BLaER1 (cell line): ENCODE measurements around the gene TMEM87B.
A peak's percentile ranks its signal among the peaks of the same experiment; 100 is the strongest.

Experiments used
- H3K27ac ChIP-seq: shearing (Covaris generic); formaldehyde crosslinking; 2 replicates; pipeline ENCODE4 v1.8.1; 2022
- H3K27me3 ChIP-seq: shearing (Covaris generic); formaldehyde crosslinking; 2 replicates; pipeline ENCODE4 v1.8.1; 2022
- H3K36me3 ChIP-seq: shearing (Covaris generic); formaldehyde crosslinking; 2 replicates; pipeline ENCODE4 v1.8.1; 2022
- H3K4me1 ChIP-seq: shearing (Covaris generic); formaldehyde crosslinking; 2 replicates; pipeline ENCODE4 v1.8.1; 2022
- H3K4me2 ChIP-seq: shearing (Covaris generic); formaldehyde crosslinking; 2 replicates; pipeline ENCODE4 v1.8.1; 2022
- H3K4me3 ChIP-seq: shearing (Covaris generic); formaldehyde crosslinking; 2 replicates; pipeline ENCODE4 v1.8.1; 2022
- H3K9ac ChIP-seq: shearing (Covaris generic); formaldehyde crosslinking; 2 replicates; pipeline ENCODE4 v1.8.1; 2022
- H3K9me3 ChIP-seq: shearing (Covaris generic); formaldehyde crosslinking; 2 replicates; pipeline ENCODE4 v1.8.1; 2022
- H4K20me1 ChIP-seq: shearing (Covaris generic); formaldehyde crosslinking; 2 replicates; pipeline ENCODE4 v1.8.1; 2022
- Cebpa-rat ChIP-seq: shearing (Covaris generic); IDR thresholded peaks from 2 replicates; pipeline ENCODE4 v1.8.1; 2022

Gene TMEM87B

GRCh38 chr2:112048236-112048592 is 6.9 kb upstream of the TMEM87B start:
- Histone ChIP-seq H3K9ac (no peak overlapping the region), H3K9me3 (peaks cover 10% of the 10 kb centered on the region), H3K27me3 (no peaks in the 10 kb centered on the region), H3K36me3 (no peaks in the 10 kb centered on the region), H3K27ac (no peak overlapping the region), H4K20me1 (no peaks in the 10 kb centered on the region), H3K4me1 (peaks cover 1% of the 10 kb centered on the region), H3K4me2 (no peak overlapping the region), H3K4me3 (no peak overlapping the region)
- no peak for TF ChIP-seq Cebpa-rat

- Histone ChIP-seq H3K27me3 (no peaks in the 10 kb centered on the region), H3K9ac (no peak overlapping the region), H3K4me3 (no peak overlapping the region), H3K36me3 (no peaks in the 10 kb centered on the region), H4K20me1 (no peaks in the 10 kb centered on the region), H3K9me3 (peaks cover 10% of the 10 kb centered on the region), H3K27ac (no peak overlapping the region), H3K4me1 (peaks cover 8% of the 10 kb centered on the region), H3K4me2 (no peak overlapping the region)
- TF ChIP-seq Cebpa-rat: no peak
Measured at GRCh38 chr2:112048887-112049286, 6.2 kb upstream of the TMEM87B start.

- H4K20me1 ChIP-seq: no peaks in the 10 kb centered on the region
- H3K4me1 ChIP-seq: peaks cover 9% of the 10 kb centered on the region
- H3K9me3 ChIP-seq: 0 out of 2 replicates have a peak, but pooled peaks cover 5% of the 10 kb centered on the region
- no peak overlapping the region for H3K27ac ChIP-seq
- H3K36me3 ChIP-seq: no peaks in the 10 kb centered on the region
- H3K9ac ChIP-seq: no peak overlapping the region
- H3K27me3 ChIP-seq: no peaks in the 10 kb centered on the region
- H3K4me2 ChIP-seq: no peak overlapping the region
- no peak overlapping the region for H3K4me3 ChIP-seq
- TF ChIP-seq Cebpa-rat: no peak
Measured at GRCh38 chr2:112050316-112050715, 4.8 kb upstream of the TMEM87B start.

GRCh38 chr2:112053917-112054846 is 887 bp upstream of the TMEM87B start:
- H3K27me3 ChIP-seq: no peaks in the 10 kb centered on the region
- H3K4me1 ChIP-seq: peaks cover 28% of the 10 kb centered on the region
- H3K9ac ChIP-seq: peak overlapping the region; percentile 69; the same call in 1 of the 2 replicates
- peaks cover 7% of the 10 kb centered on the region; the same call in 1 of the 2 replicates for H4K20me1 ChIP-seq
- no peaks in the 10 kb centered on the region for H3K9me3 ChIP-seq
- TF ChIP-seq Cebpa-rat: no peak
- H3K4me3 ChIP-seq: peak overlapping the region; percentile 72
- peaks cover 2% of the 10 kb centered on the region; the same call in 1 of the 2 replicates for H3K36me3 ChIP-seq
- 0 out of 2 replicates have a peak overlapping the region, but pooled peaks have one; percentile 39 for H3K27ac ChIP-seq
- peak overlapping the region; percentile 91 for H3K4me2 ChIP-seq

- Histone ChIP-seq H4K20me1 (peaks cover 7% of the 10 kb centered on the region; the same call in 1 of the 2 replicates), H3K9me3 (no peaks in the 10 kb centered on the region), H3K4me3 (peak overlapping the region; percentile 82), H3K4me1 (peaks cover 28% of the 10 kb centered on the region), H3K36me3 (peaks cover 17% of the 10 kb centered on the region), H3K9ac (peak overlapping the region; percentile 85), H3K27me3 (no peaks in the 10 kb centered on the region), H3K27ac (peak overlapping the region; percentile 86), H3K4me2 (peak overlapping the region; percentile 86)
- TF ChIP-seq Cebpa-rat: no peak
Measured at GRCh38 chr2:112055730-112056625, 909 bp downstream of the TMEM87B start.

GRCh38 chr2:112056626-112056987 is 1.5 kb downstream of the TMEM87B start:
- Histone ChIP-seq H3K27me3 (no peaks in the 10 kb centered on the region), H3K9ac (peak overlapping the region; percentile 85), H3K9me3 (no peaks in the 10 kb centered on the region), H4K20me1 (peaks cover 7% of the 10 kb centered on the region; the same call in 1 of the 2 replicates), H3K36me3 (peaks cover 24% of the 10 kb centered on the region), H3K4me2 (peak overlapping the region; percentile 86), H3K4me3 (peak overlapping the region; percentile 82), H3K27ac (no peak overlapping the region), H3K4me1 (peaks cover 28% of the 10 kb centered on the region)
- no peak for TF ChIP-seq Cebpa-rat

- Histone ChIP-seq H3K36me3 (peaks cover 54% of the 10 kb centered on the region), H4K20me1 (peaks cover 7% of the 10 kb centered on the region; the same call in 1 of the 2 replicates), H3K4me3 (no peak overlapping the region), H3K27ac (no peak overlapping the region), H3K9me3 (no peaks in the 10 kb centered on the region), H3K4me2 (no peak overlapping the region), H3K27me3 (no peaks in the 10 kb centered on the region), H3K4me1 (peaks cover 19% of the 10 kb centered on the region), H3K9ac (no peak overlapping the region)
- TF ChIP-seq Cebpa-rat: no peak
Measured at GRCh38 chr2:112059671-112060070, 4.6 kb downstream of the TMEM87B start.

GRCh38 chr2:112061299-112061698 is 6.2 kb downstream of the TMEM87B start:
- H3K9me3 ChIP-seq: no peaks in the 10 kb centered on the region
- no peaks in the 10 kb centered on the region for H3K27me3 ChIP-seq
- H3K4me3 ChIP-seq: no peak overlapping the region
- no peak for TF ChIP-seq Cebpa-rat
- no peak overlapping the region for H3K4me2 ChIP-seq
- peaks cover 7% of the 10 kb centered on the region; the same call in 1 of the 2 replicates for H4K20me1 ChIP-seq
- no peak overlapping the region for H3K27ac ChIP-seq
- peaks cover 71% of the 10 kb centered on the region for H3K36me3 ChIP-seq
- no peak overlapping the region for H3K9ac ChIP-seq
- H3K4me1 ChIP-seq: peaks cover 18% of the 10 kb centered on the region

GRCh38 chr2:112061840-112062239 is 6.8 kb downstream of the TMEM87B start:
- TF ChIP-seq Cebpa-rat: no peak
- Histone ChIP-seq H3K9me3 (no peaks in the 10 kb centered on the region), H3K27ac (no peak overlapping the region), H3K4me1 (peaks cover 12% of the 10 kb centered on the region), H3K36me3 (peaks cover 72% of the 10 kb centered on the region), H3K9ac (no peak overlapping the region), H3K4me3 (no peak overlapping the region), H4K20me1 (peaks cover 6% of the 10 kb centered on the region; the same call in 1 of the 2 replicates), H3K4me2 (no peak overlapping the region), H3K27me3 (no peaks in the 10 kb centered on the region)
